PC-3 (cell line): ENCODE data around the gene GABARAPL1.

ENCODE experiments used
- EZH2 ChIP-seq: fragments of 300-600 bp; sonication (generic); IDR thresholded peaks from one replicate; pipeline ENCODE4 v1.6.1; 2017; ENCODE audit warnings: antibody characterized with exemption, mild to moderate bottlenecking, low read length; ENCODE audit not compliant: unreplicated experiment
- EZH2phosphoT487 ChIP-seq: fragments of 300-600 bp; sonication (generic); IDR thresholded peaks from 2 replicates; pipeline ENCODE4 v1.6.1; 2018; ENCODE audit warnings: mild to moderate bottlenecking, antibody characterized with exemption, low read length, borderline replicate concordance
- TF ChIP-seq, protein P1 (sequence below): fragments of 300-600 bp; sonication (generic); conservative IDR thresholded peaks from 2 replicates; pipeline ENCODE4 v1.5.1; 2017; ENCODE audit warnings: antibody characterized with exemption, low read depth, mild to moderate bottlenecking, low read length

GRCh38 chr12:10170216-10170615 lies 42.5 kb upstream of the GABARAPL1 start:
- TF ChIP-seq, protein P1, sequence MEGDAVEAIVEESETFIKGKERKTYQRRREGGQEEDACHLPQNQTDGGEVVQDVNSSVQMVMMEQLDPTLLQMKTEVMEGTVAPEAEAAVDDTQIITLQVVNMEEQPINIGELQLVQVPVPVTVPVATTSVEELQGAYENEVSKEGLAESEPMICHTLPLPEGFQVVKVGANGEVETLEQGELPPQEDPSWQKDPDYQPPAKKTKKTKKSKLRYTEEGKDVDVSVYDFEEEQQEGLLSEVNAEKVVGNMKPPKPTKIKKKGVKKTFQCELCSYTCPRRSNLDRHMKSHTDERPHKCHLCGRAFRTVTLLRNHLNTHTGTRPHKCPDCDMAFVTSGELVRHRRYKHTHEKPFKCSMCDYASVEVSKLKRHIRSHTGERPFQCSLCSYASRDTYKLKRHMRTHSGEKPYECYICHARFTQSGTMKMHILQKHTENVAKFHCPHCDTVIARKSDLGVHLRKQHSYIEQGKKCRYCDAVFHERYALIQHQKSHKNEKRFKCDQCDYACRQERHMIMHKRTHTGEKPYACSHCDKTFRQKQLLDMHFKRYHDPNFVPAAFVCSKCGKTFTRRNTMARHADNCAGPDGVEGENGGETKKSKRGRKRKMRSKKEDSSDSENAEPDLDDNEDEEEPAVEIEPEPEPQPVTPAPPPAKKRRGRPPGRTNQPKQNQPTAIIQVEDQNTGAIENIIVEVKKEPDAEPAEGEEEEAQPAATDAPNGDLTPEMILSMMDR, result no peak
- TF ChIP-seq EZH2phosphoT487 (no peak), EZH2 (no peak)
